Fibroblast of lung (primary cell): ENCODE measurements around the gene XPO5. TPM values are rescaled to one million over a fixed set of nuclear protein-coding genes. Genes with fewer than 3 reads are reported as not detected.

Source experiments
- DNase-seq, 2 donors: peaks; one replicate each; pipeline versions ENCODE4 v3.0.0 to v3.0.0-alpha.2; 2010; ENCODE audit warnings: low read depth in 2 of 2
- H2AFZ ChIP-seq: 2 replicates; pipeline ENCODE4 v1.5.1; 2012; ENCODE audit warnings: low read length, control low read depth, inconsistent platforms
- H3K27ac ChIP-seq: 2 replicates; pipeline ENCODE4 v1.5.1; 2011; ENCODE audit warnings: low read length, control low read depth; ENCODE audit not compliant: insufficient read depth
- H3K27me3 ChIP-seq: 2 replicates; pipeline ENCODE4 v1.5.1; 2011; ENCODE audit warnings: mild to moderate bottlenecking, low read length; ENCODE audit not compliant: control insufficient read depth, insufficient read depth
- H3K36me3 ChIP-seq: 2 replicates; pipeline ENCODE4 v1.5.1; 2011; ENCODE audit warnings: low read length; ENCODE audit not compliant: control insufficient read depth, insufficient read depth
- H3K4me1 ChIP-seq: 2 replicates; pipeline ENCODE4 v1.5.1; 2011; ENCODE audit warnings: low read length; ENCODE audit not compliant: control insufficient read depth, insufficient read depth; ENCODE audit errors: extremely low read depth
- H3K4me2 ChIP-seq: 2 replicates; pipeline ENCODE4 v1.5.1; 2011; ENCODE audit warnings: low read length, control low read depth; ENCODE audit not compliant: insufficient read depth; ENCODE audit errors: extremely low read depth
- H3K4me3 ChIP-seq, 4 experiments: fragments of 200-600 bp in 1 of 4; sonication (generic) in 1 of 4; replicated peaks in 1 of 4; 2 replicates each; pipeline ENCODE4 v1.5.1; 2011 to 2016; ENCODE audit warnings: low read length in 4 of 4, low read depth in 3 of 4, mild to moderate bottlenecking in 3 of 4, control low read depth in 2 of 4, inconsistent platforms in 1 of 4, mixed read lengths in 1 of 4; ENCODE audit not compliant: insufficient read depth in 1 of 4; ENCODE audit errors: control extremely low read depth in 1 of 4
- H3K79me2 ChIP-seq: 2 replicates; pipeline ENCODE4 v1.5.1; 2012; ENCODE audit warnings: mild to moderate bottlenecking, low read length, inconsistent platforms; ENCODE audit not compliant: control insufficient read depth, insufficient read depth
- H3K9ac ChIP-seq: 2 replicates; pipeline ENCODE4 v1.5.1; 2011; ENCODE audit warnings: mild to moderate bottlenecking, low read length, control low read depth; ENCODE audit not compliant: insufficient read depth
- H3K9me3 ChIP-seq: 2 replicates; pipeline ENCODE4 v1.5.1; 2012; ENCODE audit warnings: low read depth, low read length; ENCODE audit not compliant: control insufficient read depth, insufficient read depth
- H4K20me1 ChIP-seq: 2 replicates; pipeline ENCODE4 v1.5.1; 2011; ENCODE audit warnings: low read length; ENCODE audit not compliant: control insufficient read depth, insufficient read depth; ENCODE audit errors: extremely low read depth
- EZH2 ChIP-seq: IDR thresholded peaks from 2 replicates; pipeline ENCODE4 v1.5.1; 2012; ENCODE audit warnings: low read length, control low read depth, mild to moderate bottlenecking; ENCODE audit errors: missing control alignments
- polyA plus RNA-seq, 2 donors: library from polyadenylated mRNA; depleted of rRNA in 1 of 2; stranded (reverse) in 1 of 2; unstranded in 1 of 2; fragments of >200 nt; gene quantifications; 2 replicates each; pipeline ENCODE4 v1.2.1, GENCODE V29; 2011 to 2012; ENCODE audit warnings: missing spikeins in 1 of 2
- total RNA-seq: library from RNA; depleted of rRNA; stranded (reverse); fragments of >200 nt; gene quantifications from 2 replicates; pipeline ENCODE4 v1.2.1, GENCODE V29; 2014
- TF ChIP-seq, protein P1 (sequence below), 2 donors: IDR thresholded peaks in 1 of 2; conservative IDR thresholded peaks in 1 of 2; 1 replicate in 1 of 2; 2 replicates in 1 of 2; pipeline ENCODE4 v1.5.1; 2011 to 2012; ENCODE audit warnings: low read length in 2 of 2, control low read depth in 1 of 2, inconsistent platforms in 1 of 2, low read depth in 1 of 2, mild to moderate bottlenecking in 1 of 2

XPO5 gene
- total and polyA plus RNA-seq, 2 donors (not counting 1 experiment from before 2014, with no cell fraction given) = 20.5 to 21.7 TPM

DNA sequence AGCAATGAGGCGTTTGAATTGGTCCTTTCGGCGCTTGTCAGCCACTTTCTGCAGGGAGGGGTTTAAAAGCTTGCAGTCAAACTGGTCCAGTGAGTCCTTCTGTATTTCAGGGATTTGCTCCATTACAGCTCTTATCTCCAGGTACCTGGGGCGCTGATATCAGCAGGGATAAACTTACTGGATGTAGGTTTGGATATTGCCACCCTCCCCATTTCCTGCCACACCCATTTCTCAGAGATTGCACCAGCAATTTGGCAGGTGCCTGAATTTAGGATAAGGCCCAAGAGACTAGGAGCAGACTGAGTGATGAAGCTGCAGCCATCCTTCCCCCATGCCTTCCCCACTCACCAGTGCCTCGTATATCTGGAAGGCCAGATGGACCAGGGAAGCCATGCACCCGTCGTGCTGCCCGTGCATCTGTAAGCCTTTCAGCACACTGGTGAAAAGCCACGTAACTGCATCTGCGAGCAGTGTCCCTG, 51.3 kb downstream of the XPO5 start:
- no peak overlapping the region for H3K27ac ChIP-seq
- H3K79me2 ChIP-seq = peaks cover under 1% of the 10 kb centered on the region
- no peak overlapping the region for H3K4me2 ChIP-seq
- no peaks in the 10 kb centered on the region for H3K27me3 ChIP-seq
- no peak overlapping the region for H3K4me3 ChIP-seq
- TF ChIP-seq, protein P1, sequence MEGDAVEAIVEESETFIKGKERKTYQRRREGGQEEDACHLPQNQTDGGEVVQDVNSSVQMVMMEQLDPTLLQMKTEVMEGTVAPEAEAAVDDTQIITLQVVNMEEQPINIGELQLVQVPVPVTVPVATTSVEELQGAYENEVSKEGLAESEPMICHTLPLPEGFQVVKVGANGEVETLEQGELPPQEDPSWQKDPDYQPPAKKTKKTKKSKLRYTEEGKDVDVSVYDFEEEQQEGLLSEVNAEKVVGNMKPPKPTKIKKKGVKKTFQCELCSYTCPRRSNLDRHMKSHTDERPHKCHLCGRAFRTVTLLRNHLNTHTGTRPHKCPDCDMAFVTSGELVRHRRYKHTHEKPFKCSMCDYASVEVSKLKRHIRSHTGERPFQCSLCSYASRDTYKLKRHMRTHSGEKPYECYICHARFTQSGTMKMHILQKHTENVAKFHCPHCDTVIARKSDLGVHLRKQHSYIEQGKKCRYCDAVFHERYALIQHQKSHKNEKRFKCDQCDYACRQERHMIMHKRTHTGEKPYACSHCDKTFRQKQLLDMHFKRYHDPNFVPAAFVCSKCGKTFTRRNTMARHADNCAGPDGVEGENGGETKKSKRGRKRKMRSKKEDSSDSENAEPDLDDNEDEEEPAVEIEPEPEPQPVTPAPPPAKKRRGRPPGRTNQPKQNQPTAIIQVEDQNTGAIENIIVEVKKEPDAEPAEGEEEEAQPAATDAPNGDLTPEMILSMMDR (conservative IDR thresholded peaks at IDR 0.05 in 1 of 2, IDR thresholded peaks at IDR 0.05 in 1 of 2; ENCODE audit: low read depth in 1 of 2, low read length in 2 of 2) = no peak
- no peak for TF ChIP-seq EZH2
- DNase-seq = no peak
- H3K36me3 ChIP-seq = peaks cover 42% of the 10 kb centered on the region
- no peak overlapping the region for H2AFZ ChIP-seq
- H4K20me1 ChIP-seq = no peaks in the 10 kb centered on the region
- no peak overlapping the region for H3K9ac ChIP-seq
- H3K4me1 ChIP-seq = peaks cover 2% of the 10 kb centered on the region
- no peaks in the 10 kb centered on the region for H3K9me3 ChIP-seq

DNA sequence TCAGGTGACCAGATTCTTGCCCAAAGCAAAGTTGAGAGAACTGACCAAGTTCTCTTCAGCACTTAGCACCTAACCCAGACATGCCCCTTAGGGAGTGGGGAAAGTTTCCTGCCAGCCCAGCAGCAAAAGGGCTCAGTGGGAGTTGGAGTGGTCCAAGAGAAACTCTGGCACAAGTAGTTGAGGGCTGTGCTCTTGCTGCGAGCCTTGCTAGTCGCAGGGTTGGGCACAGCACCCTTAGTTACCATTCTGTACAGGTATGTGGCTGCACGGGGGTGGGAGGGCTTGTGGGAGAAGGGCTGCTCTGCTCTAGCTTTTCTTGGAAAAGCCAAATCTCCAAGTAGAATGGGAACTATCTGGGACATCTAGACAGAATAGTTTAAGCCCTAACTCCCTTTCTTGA, 52.6 kb downstream of the XPO5 start:
- no peak overlapping the region for H3K9ac ChIP-seq
- no peak overlapping the region for H3K4me2 ChIP-seq
- H3K27me3 ChIP-seq = no peaks in the 10 kb centered on the region
- peaks cover 46% of the 10 kb centered on the region for H3K36me3 ChIP-seq
- no peak overlapping the region for H3K27ac ChIP-seq
- H3K4me3 ChIP-seq = no peak overlapping the region
- peaks cover 13% of the 10 kb centered on the region for H3K79me2 ChIP-seq
- H3K4me1 ChIP-seq = peaks cover 2% of the 10 kb centered on the region
- DNase-seq = no peak
- H3K9me3 ChIP-seq = no peaks in the 10 kb centered on the region
- no peaks in the 10 kb centered on the region for H4K20me1 ChIP-seq
- no peak overlapping the region for H2AFZ ChIP-seq
- no peak for TF ChIP-seq EZH2
- TF ChIP-seq, protein P1 (conservative IDR thresholded peaks at IDR 0.05 in 1 of 2, IDR thresholded peaks at IDR 0.05 in 1 of 2; ENCODE audit: low read depth in 1 of 2, low read length in 2 of 2) = no peak

DNA sequence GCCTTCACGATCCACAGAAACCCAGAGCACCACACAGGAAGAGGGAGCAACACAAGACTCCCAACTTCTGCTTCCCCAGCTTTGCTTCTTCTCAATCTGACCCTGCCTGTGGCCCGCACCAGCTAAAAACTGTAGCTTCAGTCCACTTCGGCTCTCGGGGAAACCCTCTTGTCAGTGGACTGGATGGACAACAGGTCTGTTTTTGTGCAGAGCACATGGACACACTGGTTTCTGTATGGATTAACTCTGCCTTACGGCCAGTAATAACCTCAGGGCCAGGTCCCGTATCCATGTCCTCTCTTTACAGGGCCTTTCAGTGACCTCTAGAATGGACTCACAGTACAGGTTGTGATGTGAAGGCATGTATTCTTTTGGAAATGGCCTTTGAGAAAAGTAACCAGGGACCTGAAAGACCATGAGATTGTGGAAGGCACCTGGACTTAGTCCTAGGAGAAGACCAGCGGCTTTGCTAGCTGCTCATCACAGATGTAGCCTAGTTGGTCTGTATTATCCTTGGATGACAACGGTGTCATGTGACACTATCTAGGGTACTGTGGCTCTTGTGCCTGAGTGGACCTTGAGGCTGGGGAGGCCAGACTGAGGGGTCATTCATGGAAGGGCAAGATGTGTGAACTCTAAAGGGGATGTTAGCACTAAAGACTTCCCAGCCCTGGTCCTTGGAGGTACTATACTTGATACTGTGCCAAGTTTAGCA, 53.1 kb downstream of the XPO5 start:
- no peak overlapping the region for H3K4me2 ChIP-seq
- no peak overlapping the region for H3K9ac ChIP-seq
- no peaks in the 10 kb centered on the region for H3K27me3 ChIP-seq
- no peak overlapping the region for H3K27ac ChIP-seq
- peaks cover 2% of the 10 kb centered on the region for H3K4me1 ChIP-seq
- H3K9me3 ChIP-seq = no peaks in the 10 kb centered on the region
- H3K79me2 ChIP-seq = peaks cover 18% of the 10 kb centered on the region
- no peaks in the 10 kb centered on the region for H4K20me1 ChIP-seq
- TF ChIP-seq, protein P1 (conservative IDR thresholded peaks at IDR 0.05 in 1 of 2, IDR thresholded peaks at IDR 0.05 in 1 of 2; ENCODE audit: low read depth in 1 of 2, low read length in 2 of 2) = no peak
- no peak for TF ChIP-seq EZH2
- no peak overlapping the region for H3K4me3 ChIP-seq
- no peak overlapping the region for H2AFZ ChIP-seq
- H3K36me3 ChIP-seq = peaks cover 43% of the 10 kb centered on the region
- DNase-seq = no peak
